Head of caudate nucleus (tissue), 42 donors: ENCODE data around the gene CREB5.

Experiments used
- DNase-seq, 42 donors: peaks; one replicate each; pipeline versions ENCODE4 v3.0.0 to v3.0.0-alpha.2; 2020 to 2021; ENCODE audit warnings: mixed read lengths in 7 of 42
- intact Hi-C: fragments of 100-400 bp; cut with DNase I; formaldehyde crosslinking; loops from one replicate; pipeline ENCODE4 v1.15.0; 2022

The CREB5 gene

DNA sequence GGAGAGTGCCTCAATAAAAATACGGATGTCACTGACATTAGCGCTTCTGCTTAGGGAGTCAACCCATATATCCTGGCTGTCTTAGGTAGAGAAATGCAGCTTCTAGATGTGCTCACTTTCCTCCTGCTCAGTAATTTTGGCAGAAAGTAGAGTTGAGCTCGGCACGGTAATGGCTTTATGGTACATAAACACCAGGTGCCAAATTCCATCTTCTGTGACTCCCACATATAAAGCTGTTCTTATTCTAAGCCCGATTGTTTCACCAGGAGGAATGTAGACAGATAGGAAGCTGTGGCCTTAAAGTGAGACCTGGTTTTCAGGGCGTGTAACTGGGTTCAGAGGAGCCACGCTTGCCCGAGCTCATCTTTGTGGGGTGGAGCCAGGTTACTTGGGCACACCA, 143.7 kb downstream of the CREB5 start:
- DNase-seq = no peak
- intact Hi-C loops = no loop called here

DNA sequence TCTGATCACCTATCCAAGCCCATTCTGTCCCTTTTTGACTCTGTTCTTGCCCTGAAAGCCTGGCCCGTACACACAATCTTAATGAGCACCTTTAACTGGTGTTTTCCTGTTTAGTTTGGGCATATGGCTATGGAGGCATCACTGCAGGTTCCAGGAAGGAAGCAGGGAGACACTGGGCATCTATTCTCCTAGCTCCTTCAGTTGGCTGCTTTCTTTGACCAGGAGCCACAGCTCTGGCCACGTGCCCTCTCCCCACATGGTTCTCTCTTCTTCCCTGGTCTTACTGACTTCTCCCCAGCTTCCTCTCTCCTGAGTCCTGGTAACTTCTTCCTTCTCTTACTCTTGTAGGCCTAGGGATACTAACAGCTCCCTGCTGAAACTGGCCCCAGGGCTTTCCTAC, 144.4 kb downstream of the CREB5 start:
- no peak for DNase-seq
- intact Hi-C loops = no loop called here

DNA sequence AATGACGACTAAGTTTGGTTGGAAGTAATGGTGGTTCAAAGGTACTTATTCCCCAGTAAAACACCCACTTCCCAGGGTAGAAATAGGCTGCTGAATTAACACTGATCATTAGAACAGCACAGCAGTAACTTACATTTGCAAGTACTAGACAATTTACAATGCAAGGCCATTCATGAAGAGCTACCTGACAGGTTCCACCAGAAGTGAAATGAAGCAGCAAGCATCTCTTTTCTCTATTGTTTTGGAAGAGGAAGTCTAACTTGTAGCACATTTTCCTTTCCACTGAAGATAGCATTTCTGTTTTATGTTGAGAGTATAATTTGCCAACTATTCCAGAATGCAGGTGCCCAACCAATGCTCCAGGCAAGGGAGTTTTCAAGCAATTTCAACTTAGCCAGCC, 145.9 kb downstream of the CREB5 start:
- intact Hi-C loops = no loop called here
- no peak for DNase-seq

DNA sequence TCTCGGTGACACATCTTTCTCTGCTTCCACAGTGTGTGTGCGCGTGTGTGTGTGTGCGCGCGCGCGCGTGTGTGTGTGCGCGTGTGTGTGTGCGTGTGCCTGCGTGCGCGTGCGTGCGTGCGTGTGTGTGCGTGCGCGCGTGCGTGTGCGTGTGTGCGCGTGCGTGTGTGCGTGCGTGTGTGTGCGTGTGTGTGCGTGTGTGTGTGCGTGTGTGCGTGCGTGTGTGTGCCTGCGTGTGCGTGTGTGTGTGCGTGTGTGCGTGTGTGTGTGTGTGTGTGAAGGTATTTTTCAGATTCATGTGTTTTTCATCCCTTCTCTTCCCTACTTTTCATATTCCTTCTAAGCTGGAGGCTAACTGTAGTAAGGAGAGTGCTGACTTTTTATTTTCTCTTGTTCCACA, 148.4 kb downstream of the CREB5 start:
- no peak for DNase-seq
- intact Hi-C loops = no loop called here

DNA sequence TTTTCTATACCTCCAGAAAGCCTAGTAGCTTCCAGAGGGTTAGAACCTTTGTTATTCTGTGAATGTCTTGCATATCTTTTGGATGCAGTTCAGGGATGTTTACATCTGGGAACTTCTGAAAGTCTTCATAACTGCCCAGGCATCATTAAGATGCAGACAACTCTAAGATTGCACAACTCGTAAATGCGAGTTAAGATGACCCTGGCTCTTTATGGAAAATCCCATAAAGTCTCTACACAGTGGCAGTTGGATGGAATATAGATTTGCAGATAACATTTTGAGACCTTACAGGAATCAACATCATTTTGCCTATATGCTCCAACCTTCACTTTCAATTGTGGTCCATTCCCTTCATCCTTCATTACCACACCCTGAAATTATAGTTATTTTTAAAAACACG, 151.7 kb downstream of the CREB5 start:
- intact Hi-C loops = no loop called here
- no peak for DNase-seq

DNA sequence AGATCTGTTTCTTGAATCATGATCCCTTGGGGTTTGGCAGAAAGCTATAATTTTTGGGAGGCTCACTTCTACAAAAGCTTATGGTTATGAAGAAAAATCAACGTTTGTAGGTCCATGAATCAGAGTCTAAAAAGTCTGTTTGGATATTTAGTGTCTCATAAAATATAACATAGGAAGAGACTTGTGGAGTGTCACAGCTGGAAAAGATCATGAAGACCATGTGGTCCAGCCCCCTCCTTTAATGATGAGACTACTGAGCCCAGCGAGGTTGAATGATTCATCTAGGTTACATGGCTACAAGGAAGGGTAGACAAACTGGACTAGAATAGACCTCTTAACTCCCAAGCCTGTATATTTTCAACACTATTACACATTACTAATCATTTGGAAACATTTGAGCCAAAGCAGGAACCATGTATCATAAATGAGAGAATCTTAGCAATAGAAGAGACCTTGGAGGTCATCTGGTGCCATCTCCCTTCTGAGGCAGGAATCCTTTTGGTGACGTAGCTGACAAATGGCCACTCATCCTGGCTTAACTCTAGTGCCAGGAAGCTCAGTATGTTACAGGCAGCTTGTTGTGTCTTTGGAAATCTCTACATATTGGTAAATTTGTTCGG, 152.5 kb downstream of the CREB5 start:
- intact Hi-C loops = no loop called here
- no peak for DNase-seq

DNA sequence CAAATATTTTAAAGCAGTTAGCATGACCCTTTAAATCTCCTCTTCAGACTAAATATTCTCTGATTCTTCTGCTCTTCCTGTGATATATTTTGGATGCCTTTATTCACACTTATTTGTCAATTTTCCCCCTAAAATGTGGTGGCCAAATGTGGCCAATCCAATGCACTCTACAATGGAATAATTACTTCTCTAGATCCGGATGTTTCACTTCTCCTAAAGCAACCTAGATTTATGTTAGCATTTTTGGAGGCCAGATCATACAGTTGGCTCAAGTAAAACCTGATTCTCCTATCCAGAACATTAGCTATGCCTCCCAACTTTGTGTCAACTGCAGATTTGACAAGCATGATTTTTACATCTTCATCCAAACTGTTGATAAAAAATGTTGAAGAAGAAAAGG, 153.7 kb downstream of the CREB5 start:
- no peak for DNase-seq
- intact Hi-C loops = no loop called here

DNA sequence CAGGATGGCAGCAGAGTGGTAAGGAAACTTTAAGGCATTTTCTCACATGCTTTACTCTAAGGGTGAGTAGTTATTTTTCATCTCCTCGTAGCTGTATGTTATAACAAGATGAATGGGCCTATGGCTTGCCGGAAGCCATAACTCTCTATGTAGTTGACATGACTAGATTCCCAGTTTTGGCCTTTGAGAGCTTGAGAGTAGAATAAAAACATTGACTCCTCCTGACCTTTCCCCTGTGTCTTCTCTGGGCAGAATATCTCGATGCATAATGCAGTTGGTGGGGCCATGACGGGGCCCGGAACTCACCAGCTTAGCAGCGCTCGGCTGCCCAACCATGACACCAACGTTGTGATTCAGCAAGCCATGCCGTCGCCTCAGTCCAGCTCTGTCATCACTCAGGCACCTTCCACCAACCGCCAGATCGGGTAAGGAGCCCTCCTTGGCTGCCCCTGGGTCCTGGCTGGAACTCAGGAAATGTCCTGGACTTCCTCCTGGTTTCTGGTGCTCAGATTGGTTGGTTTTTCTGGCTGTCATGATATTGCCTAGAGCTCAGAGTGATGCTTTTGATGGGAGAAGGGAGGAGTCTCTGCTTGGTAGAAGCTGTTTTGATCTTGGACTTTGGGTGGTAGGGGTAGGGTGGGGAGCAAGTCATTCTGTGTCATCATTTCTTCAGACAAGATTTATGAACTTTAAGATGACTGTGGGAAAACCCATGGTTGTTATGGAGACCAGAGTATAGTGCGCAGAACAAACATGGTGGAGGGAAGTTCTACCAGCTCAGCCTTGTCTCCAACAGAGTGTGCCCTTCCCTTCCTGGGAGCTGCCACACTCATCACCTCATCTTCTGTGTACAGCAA, 158.0 kb downstream of the CREB5 start:
- DNase-seq = no peak
- intact Hi-C loops = no loop called here

DNA sequence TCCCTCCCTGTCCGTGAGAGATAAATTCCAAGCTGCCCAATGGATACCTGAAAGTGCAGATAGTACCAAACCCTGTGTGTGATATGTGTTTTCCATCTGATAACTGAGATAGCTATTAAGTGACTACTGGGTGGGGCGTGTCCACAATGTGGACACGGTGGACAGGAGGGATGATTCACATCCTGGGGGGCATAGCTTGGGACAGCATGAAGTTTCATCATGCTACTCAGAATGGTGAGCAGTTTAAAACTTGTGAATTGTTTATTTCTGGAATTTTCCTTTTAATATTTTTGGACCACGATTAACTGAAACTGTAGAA, 158.6 kb downstream of the CREB5 start:
- intact Hi-C loops = no loop called here

DNA sequence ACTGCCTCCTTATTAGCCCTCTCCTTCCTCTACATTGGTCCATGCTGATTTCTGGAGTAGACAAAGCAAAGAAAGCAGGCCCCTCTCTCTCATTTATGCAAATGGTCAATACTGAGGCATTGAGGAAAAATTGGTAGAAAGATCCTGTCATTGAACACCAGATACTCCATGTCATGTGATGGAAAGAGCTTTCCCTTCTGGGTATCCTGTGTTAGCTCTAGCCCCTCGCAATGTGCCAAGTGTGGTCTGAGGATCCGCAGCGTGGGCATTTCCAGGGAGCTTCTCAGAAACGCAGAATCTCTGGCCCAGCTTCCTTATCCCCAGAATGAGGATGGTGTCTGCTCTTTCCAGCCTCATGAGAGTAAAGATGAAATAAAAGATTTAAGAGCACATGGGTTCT, 159.1 kb downstream of the CREB5 start:
- DNase-seq = no peak
- intact Hi-C loops = no loop called here

More for the DNA sequence above, 158.6 kb downstream of the CREB5 start:
- DNase-seq = no peak

DNA sequence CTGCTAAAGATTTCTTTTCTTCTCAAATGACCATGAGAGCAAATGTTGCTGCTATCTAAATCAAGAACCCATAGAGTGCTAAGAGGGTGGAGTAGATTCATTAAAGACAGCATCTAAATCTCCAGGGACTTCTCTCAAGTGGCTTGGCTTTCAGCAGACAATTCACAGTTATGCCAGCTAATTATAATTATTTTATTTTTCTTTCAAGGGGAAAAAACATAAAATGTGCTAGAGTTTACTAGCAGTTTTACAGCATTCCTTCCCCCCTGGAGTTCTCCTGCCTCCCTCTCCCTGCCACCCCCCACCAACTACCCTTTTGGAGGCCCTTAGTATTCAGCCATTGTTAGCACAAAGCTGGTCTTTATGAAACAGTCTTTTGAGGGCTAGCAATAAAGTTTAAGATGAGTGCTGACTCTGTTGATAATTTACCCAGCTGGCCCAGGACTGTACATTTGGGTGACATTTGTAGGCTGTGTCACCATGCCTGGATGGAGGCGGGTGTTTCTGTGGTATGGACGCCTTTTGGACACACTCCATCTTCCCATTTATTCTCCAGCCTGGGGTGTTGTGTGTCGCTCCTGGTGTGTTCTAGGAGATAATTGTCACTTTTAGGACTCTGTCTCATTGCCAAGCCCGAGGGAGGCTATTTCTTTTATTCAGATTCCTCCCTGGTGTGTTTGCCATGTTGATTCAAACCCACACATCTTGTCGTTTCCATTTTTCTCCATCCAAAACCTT, 160.2 kb downstream of the CREB5 start:
- intact Hi-C loops = no loop called here
- DNase-seq = no peak

DNA sequence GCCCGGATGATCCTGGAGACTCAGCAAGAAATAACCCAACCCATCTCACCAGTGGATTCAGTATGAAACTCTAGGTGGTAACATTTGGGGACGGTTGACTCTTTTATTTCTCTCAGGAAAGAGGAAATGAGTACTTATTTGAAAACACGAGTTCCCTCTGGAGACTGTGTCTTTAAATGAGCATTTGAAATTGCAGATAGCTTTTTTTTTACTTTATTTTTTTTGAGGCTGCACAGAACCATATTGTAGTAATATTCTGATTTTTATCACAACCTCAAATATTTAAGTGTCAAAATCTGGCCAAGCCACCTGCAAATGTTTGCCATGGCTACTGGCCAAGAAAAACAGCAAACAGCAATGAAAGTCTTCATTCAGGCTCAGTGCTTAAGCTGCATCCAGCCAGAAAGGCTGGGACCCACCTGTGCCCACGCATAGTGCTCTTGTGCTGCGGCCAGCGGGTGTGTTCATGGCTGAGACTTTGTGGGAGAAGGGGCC, 160.8 kb downstream of the CREB5 start:
- intact Hi-C loops = no loop called here
- DNase-seq = no peak

DNA sequence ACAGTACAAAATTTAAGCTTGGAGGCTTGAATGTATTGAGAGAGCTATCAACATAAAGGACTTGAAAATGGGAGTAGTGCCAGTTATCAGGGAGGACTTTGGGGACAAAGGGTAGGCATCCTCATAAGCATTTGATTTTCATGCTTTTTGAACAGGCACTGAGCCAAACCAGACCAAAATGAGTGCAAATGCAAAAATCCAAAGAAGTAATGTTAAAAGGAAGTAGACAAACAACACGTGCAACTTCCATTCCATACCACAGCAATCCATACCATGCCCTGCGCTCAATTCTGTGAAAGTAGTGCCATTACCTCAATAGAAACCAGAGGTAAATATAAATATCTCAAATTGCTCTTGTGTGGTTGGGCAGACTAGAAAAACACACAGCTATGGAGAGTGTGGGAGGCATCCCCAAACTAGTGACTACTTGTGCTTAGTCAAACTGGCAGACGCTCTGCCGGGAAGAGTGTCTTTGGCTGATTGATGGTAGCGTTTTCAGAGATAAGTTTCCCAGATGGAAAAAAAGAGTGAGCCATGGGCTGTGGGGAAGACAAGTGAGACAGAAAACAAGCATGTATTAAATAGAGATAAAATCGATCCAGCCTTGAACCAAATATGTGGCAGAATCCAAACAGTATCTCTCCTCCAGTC, 161.5 kb downstream of the CREB5 start:
- no peak for DNase-seq
- intact Hi-C loops = no loop called here

DNA sequence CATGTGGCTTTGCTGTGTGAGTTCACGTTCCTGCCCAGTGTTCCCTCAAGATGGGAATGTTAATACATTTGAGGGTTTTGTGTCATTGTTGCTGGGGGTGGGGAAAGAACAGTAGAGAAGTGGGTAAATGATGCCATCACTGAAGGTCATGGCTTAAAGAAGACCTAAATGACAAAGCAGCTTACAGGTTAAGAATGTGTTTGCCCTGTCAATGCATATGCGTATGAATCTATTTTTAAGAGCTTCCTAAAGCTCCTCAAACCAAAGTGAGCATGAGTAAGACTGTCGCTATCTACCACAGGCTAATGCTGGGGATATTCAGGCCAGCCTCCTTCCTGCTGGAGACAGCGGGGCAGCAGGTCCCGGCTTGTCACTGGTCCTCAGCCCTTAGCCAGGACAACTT, 162.9 kb downstream of the CREB5 start:
- no peak for DNase-seq
- intact Hi-C loops = no loop called here

DNA sequence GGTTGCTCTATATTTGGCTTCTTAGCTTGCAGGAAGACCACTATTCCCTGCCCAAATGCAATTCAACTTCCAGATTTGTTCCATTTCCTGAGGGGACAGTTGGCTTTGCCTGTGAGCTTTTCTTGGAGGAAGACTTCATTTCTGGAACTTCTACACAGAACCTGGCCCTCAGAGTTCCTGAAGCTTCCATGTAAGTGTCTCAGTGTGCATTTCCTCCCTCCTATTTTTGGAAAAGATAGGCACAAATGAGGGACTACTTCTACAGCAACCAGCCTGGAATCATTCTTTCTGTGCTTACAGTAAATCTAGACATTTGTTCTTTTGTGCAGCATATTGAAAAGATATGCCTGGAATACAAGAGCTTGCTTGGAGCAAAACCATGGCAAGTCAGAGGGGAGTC, 164.3 kb downstream of the CREB5 start:
- DNase-seq = no peak
- intact Hi-C loops = no loop called here

DNA sequence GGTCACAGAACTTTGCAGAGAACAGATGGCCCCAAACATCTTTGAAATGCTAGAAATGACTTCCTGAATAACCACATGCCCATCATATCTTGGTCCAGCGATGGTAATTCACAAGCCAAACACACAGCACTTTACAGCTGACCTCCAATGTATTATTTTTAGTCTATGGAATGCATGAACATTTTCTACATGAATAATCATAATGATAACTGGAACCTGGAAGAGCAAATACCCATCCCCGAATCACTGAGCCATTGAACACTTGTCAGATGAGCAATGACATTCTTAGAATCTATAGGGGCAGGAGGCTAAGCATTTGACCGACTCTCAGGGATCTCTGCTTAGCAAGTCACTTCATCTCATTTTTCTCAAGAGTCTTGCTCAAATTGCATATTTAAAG, 167.3 kb downstream of the CREB5 start:
- intact Hi-C loops = no loop called here
- DNase-seq = no peak

DNA sequence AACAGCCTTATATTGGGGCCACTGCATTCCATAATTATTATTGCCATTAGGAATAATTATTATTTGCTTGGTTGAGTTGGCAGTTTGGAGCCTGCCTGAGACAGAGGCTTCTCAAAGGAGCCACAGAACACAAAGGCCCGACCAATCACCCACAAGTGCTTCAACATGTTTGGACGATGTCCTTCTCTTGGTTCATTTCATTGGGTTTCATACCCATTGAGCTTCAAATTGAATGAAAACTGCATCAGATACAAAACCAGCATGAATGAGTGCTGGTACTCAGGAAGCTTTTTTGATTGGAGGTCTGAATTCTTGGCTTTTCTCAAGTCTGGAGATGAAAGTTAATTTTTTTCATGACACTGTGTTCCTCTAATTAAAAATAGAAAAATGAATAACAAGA, 168.3 kb downstream of the CREB5 start:
- no peak for DNase-seq
- intact Hi-C loops = no loop called here

DNA sequence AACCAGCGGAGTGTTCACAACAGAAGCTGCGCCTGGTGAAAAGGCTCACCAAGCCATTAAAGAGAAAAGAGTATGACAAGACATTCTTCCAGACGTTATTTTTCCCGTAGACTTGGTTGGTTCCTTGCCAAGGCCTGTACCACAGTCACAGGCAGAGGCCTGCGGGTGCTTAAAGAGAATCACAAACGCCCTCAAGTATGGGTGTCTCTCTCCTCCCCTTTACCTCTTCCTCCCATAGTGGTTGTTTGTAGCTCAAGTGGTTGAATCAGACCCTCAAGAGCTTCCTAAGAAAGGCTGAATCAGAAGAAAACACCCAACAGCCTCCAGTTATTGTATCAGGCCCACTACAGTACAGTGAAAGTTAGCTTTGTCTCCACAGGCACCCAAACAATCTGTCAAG, 169.0 kb downstream of the CREB5 start:
- intact Hi-C loops = no loop called here
- no peak for DNase-seq

DNA sequence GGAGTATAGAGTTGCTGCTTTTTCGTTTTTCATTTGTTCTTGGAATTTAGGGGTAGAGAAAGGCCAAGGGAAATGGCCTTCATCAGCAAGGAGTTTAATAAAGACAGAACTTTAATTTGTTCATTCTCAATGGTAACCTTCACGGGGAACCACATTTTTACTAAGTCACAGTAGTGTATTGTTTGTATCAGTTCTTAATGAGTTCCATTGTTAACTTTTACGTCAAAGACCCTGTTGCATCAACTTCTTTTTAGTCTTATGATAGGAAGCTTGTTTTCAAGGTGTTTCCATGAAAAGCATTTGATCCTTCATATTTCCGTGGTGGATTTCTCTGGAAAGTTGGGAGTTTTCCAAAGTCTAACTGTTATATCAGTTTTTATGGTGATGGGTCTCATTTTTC, 169.9 kb downstream of the CREB5 start:
- no peak for DNase-seq
- intact Hi-C loops = no loop called here

DNA sequence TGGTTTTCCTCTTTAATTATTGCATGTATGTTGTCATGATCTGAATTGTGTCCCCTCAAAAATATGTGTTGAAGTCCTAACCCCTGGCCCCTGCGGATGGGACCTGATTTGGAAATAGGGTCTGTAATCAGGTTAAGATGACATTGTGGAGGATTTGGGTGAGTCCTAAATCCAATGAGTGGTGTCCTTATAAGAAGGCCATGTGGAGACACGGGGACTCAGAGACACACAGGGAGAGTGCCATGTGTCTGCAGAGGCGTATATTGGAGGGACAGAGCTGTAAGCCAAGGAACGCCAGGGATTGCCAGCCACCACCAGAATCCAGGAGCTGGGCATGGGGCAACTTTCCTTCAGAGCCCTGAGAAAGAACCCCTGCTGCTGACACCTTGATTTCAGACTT, 171.9 kb downstream of the CREB5 start:
- intact Hi-C loops = no loop called here
- no peak for DNase-seq
